Stimulated activated effector memory CD8-positive, alpha-beta T cell treated with anti-CD3 and anti-CD28 coated beads, Interleukin-12 subunit alpha, Interleukin-12 subunit beta, amount 100 ng/mL, for 72 hours (primary cell): ENCODE measurements around the gene PCDH12.
A peak's percentile ranks its signal among the peaks of the same experiment; 100 is the strongest.

Source experiments
- ATAC-seq: fragments of 150-1000 bp; cut with Tn5 transposase; 2 replicates; pipeline ENCODE4 v1.10.0; 2021
- DNase-seq, 2 donors: peaks; one replicate each; pipeline ENCODE4 v3.0.0; 2021 to 2022; ENCODE audit warnings: low spot score in 2 of 2
- H3K27ac Mint-ChIP-seq: one replicate; pipeline ENCODE4 v1.8.0; 2022; ENCODE audit warnings: mild to moderate bottlenecking, mixed read lengths
- H3K36me3 Mint-ChIP-seq: one replicate; pipeline ENCODE4 v1.8.0; 2022; ENCODE audit warnings: mild to moderate bottlenecking, mixed read lengths
- H3K4me1 Mint-ChIP-seq: one replicate; pipeline ENCODE4 v1.8.0; 2022; ENCODE audit warnings: mixed read lengths
- H3K4me3 Mint-ChIP-seq: one replicate; pipeline ENCODE4 v1.8.0; 2022; ENCODE audit warnings: mild to moderate bottlenecking, mixed read lengths
- H3K9me3 Mint-ChIP-seq: one replicate; pipeline ENCODE4 v1.8.0; 2022; ENCODE audit warnings: mixed read lengths

The PCDH12 gene

GRCh38 chr5:141958113-141958512 lies at the start of gene PCDH12:
Gene PCDH12 (minus strand): TSS chr5:141958202. CDS start chr5:141957851, 351 bp downstream.
- ATAC-seq: no peak
- peak within 1 kb of the TSS; percentile 33 for H3K4me3 Mint-ChIP-seq
- no peaks in the 10 kb centered on the region for H3K9me3 Mint-ChIP-seq
- H3K4me1 Mint-ChIP-seq: peaks cover 39% of the 10 kb centered on the region
- DNase-seq: no peak
- H3K27ac Mint-ChIP-seq: peak within 1 kb of the TSS; percentile 82
- peaks cover 5% of the 10 kb centered on the region for H3K36me3 Mint-ChIP-seq

GRCh38 chr5:142007237-142007544 lies 49.2 kb upstream of the PCDH12 start:
- H3K27ac Mint-ChIP-seq: peak overlapping the region; percentile 58
- ATAC-seq: no peak
- peak overlapping the region; percentile 13 for H3K4me3 Mint-ChIP-seq
- H3K36me3 Mint-ChIP-seq: peaks cover 63% of the 10 kb centered on the region
- peak in 1 of 2 donors; percentile 49 for DNase-seq
- H3K9me3 Mint-ChIP-seq: no peaks in the 10 kb centered on the region
- H3K4me1 Mint-ChIP-seq: peaks cover 41% of the 10 kb centered on the region

GRCh38 chr5:142006363-142007236 lies 48.6 kb upstream of the PCDH12 start:
- ATAC-seq (peak; percentile 96), DNase-seq (peak in 1 of 2 donors; percentile 70)
- H3K36me3 Mint-ChIP-seq: peaks cover 63% of the 10 kb centered on the region
- peak overlapping the region; percentile 13 for H3K4me3 Mint-ChIP-seq
- H3K27ac Mint-ChIP-seq: peak overlapping the region; percentile 58
- H3K4me1 Mint-ChIP-seq: peaks cover 35% of the 10 kb centered on the region
- no peaks in the 10 kb centered on the region for H3K9me3 Mint-ChIP-seq

- Mint-ChIP-seq H3K27ac (no peak overlapping the region), H3K4me1 (peaks cover 40% of the 10 kb centered on the region), H3K9me3 (no peaks in the 10 kb centered on the region), H3K4me3 (no peak overlapping the region), H3K36me3 (peaks cover 69% of the 10 kb centered on the region)
- DNase-seq: no peak
- no peak for ATAC-seq
Observed at GRCh38 chr5:142003266-142003800, 45.3 kb upstream of the PCDH12 start.

GRCh38 chr5:142000704-142001484 lies 42.9 kb upstream of the PCDH12 start:
- DNase-seq: no peak
- Mint-ChIP-seq H3K36me3 (peaks cover 61% of the 10 kb centered on the region), H3K27ac (peak overlapping the region; percentile 76), H3K4me3 (no peak overlapping the region), H3K9me3 (no peaks in the 10 kb centered on the region), H3K4me1 (peaks cover 16% of the 10 kb centered on the region)
- ATAC-seq: peak; percentile 34

- no peak for DNase-seq
- ATAC-seq: no peak
- peaks cover 59% of the 10 kb centered on the region for H3K36me3 Mint-ChIP-seq
- H3K4me3 Mint-ChIP-seq: no peak overlapping the region
- no peaks in the 10 kb centered on the region for H3K9me3 Mint-ChIP-seq
- no peak overlapping the region for H3K27ac Mint-ChIP-seq
- peaks cover 9% of the 10 kb centered on the region for H3K4me1 Mint-ChIP-seq
Observed at GRCh38 chr5:142000173-142000572, 42.2 kb upstream of the PCDH12 start.

GRCh38 chr5:141997358-141997960 lies 39.5 kb upstream of the PCDH12 start:
- H3K4me1 Mint-ChIP-seq: peaks cover 15% of the 10 kb centered on the region
- peaks cover 49% of the 10 kb centered on the region for H3K36me3 Mint-ChIP-seq
- no peak overlapping the region for H3K4me3 Mint-ChIP-seq
- DNase-seq (no peak), ATAC-seq (no peak)
- no peak overlapping the region for H3K27ac Mint-ChIP-seq
- H3K9me3 Mint-ChIP-seq: no peaks in the 10 kb centered on the region

- ATAC-seq (no peak), DNase-seq (no peak)
- Mint-ChIP-seq H3K4me3 (no peak overlapping the region), H3K27ac (no peak overlapping the region), H3K9me3 (no peaks in the 10 kb centered on the region), H3K4me1 (peaks cover 11% of the 10 kb centered on the region), H3K36me3 (peaks cover 53% of the 10 kb centered on the region)
Observed at GRCh38 chr5:141995656-141996055, 37.7 kb upstream of the PCDH12 start.

- no peaks in the 10 kb centered on the region for H3K9me3 Mint-ChIP-seq
- no peak for DNase-seq
- H3K4me1 Mint-ChIP-seq: peaks cover 9% of the 10 kb centered on the region
- H3K27ac Mint-ChIP-seq: peak overlapping the region; percentile 38
- peaks cover 56% of the 10 kb centered on the region for H3K36me3 Mint-ChIP-seq
- ATAC-seq: no peak
- no peak overlapping the region for H3K4me3 Mint-ChIP-seq
Observed at GRCh38 chr5:141994511-141995136, 36.6 kb upstream of the PCDH12 start.

GRCh38 chr5:141992349-141992963 lies 34.5 kb upstream of the PCDH12 start:
- no peaks in the 10 kb centered on the region for H3K9me3 Mint-ChIP-seq
- H3K27ac Mint-ChIP-seq: no peak overlapping the region
- H3K36me3 Mint-ChIP-seq: peaks cover 77% of the 10 kb centered on the region
- H3K4me3 Mint-ChIP-seq: no peak overlapping the region
- ATAC-seq (peak; percentile 73), DNase-seq (peak; percentile 56 to 83)
- H3K4me1 Mint-ChIP-seq: peaks cover 9% of the 10 kb centered on the region

GRCh38 chr5:141989720-141990119 lies 31.7 kb upstream of the PCDH12 start:
- peaks cover 9% of the 10 kb centered on the region for H3K4me1 Mint-ChIP-seq
- H3K4me3 Mint-ChIP-seq: no peak overlapping the region
- H3K36me3 Mint-ChIP-seq: peaks cover 93% of the 10 kb centered on the region
- DNase-seq (no peak), ATAC-seq (no peak)
- no peak overlapping the region for H3K27ac Mint-ChIP-seq
- H3K9me3 Mint-ChIP-seq: no peaks in the 10 kb centered on the region

GRCh38 chr5:141986072-141986471 lies 28.1 kb upstream of the PCDH12 start:
- ATAC-seq (no peak), DNase-seq (no peak)
- H3K4me1 Mint-ChIP-seq: no peaks in the 10 kb centered on the region
- no peaks in the 10 kb centered on the region for H3K9me3 Mint-ChIP-seq
- H3K36me3 Mint-ChIP-seq: peaks cover 98% of the 10 kb centered on the region
- peak overlapping the region; percentile 15 for H3K27ac Mint-ChIP-seq
- H3K4me3 Mint-ChIP-seq: no peak overlapping the region

- Mint-ChIP-seq H3K4me3 (no peak overlapping the region), H3K36me3 (peaks cover 99% of the 10 kb centered on the region), H3K9me3 (no peaks in the 10 kb centered on the region), H3K27ac (no peak overlapping the region), H3K4me1 (no peaks in the 10 kb centered on the region)
- ATAC-seq (no peak), DNase-seq (no peak)
Observed at GRCh38 chr5:141982626-141983025, 24.6 kb upstream of the PCDH12 start.

GRCh38 chr5:141978389-141978788 lies 20.4 kb upstream of the PCDH12 start:
- H3K4me1 Mint-ChIP-seq: peaks cover 17% of the 10 kb centered on the region
- no peak overlapping the region for H3K27ac Mint-ChIP-seq
- H3K4me3 Mint-ChIP-seq: no peak overlapping the region
- no peaks in the 10 kb centered on the region for H3K9me3 Mint-ChIP-seq
- ATAC-seq (no peak), DNase-seq (no peak)
- peaks cover 97% of the 10 kb centered on the region for H3K36me3 Mint-ChIP-seq
